ENCODE results near the gene MFN1.

The MFN1 gene

GRCh38 chr3:179363332-179363731 is 15.8 kb downstream of the MFN1 start:
- Histone ChIP-seq H3K36me3 (ENCODE audit: insufficient read depth, low read length) (peaks cover 67% of the 10 kb centered on the region), H3K4me3 (ENCODE audit: low read depth in 1 of 2, low read length in 2 of 2) (no peak overlapping the region), H4K20me1 (ENCODE audit: insufficient read depth, low read length) (no peaks in the 10 kb centered on the region), H3K27me3 (ENCODE audit: insufficient read depth, low read length, poor library complexity) (no peaks in the 10 kb centered on the region), H2AFZ (ENCODE audit: low read depth, low read length) (no peak overlapping the region), H3K9ac (ENCODE audit: low read depth, low read length) (no peak overlapping the region), H3K4me1 (ENCODE audit: insufficient read depth, low read length) (no peaks in the 10 kb centered on the region), H3K27ac (ENCODE audit: low read length) (no peak overlapping the region), H3K9me3 (ENCODE audit: insufficient read depth, low read length, severe bottlenecking) (no peaks in the 10 kb centered on the region), H3K79me2 (ENCODE audit: insufficient read depth, low read length) (no peaks in the 10 kb centered on the region), H3K4me2 (ENCODE audit: insufficient read depth, low read length) (no peak overlapping the region)
- ATAC-seq (ENCODE audit: insufficient read depth, low read depth) = no peak
- TF ChIP-seq CTCF (IDR thresholded peaks at IDR 0.05; ENCODE audit: borderline replicate concordance, extremely low read depth, low read length, poor library complexity, severe bottlenecking) (no peak), EZH2 (IDR thresholded peaks at IDR 0.05; ENCODE audit: borderline replicate concordance, low read depth, low read length, severe bottlenecking) (no peak)
- no peak for DNase-seq

- Histone ChIP-seq H3K4me2 (ENCODE audit: insufficient read depth, low read length) (no peak overlapping the region), H3K9ac (ENCODE audit: low read depth, low read length) (no peak overlapping the region), H3K4me1 (ENCODE audit: insufficient read depth, low read length) (no peaks in the 10 kb centered on the region), H3K27me3 (ENCODE audit: insufficient read depth, low read length, poor library complexity) (no peaks in the 10 kb centered on the region), H3K9me3 (ENCODE audit: insufficient read depth, low read length, severe bottlenecking) (no peaks in the 10 kb centered on the region), H2AFZ (ENCODE audit: low read depth, low read length) (no peak overlapping the region), H3K79me2 (ENCODE audit: insufficient read depth, low read length) (no peaks in the 10 kb centered on the region), H3K4me3 (ENCODE audit: low read depth in 1 of 2, low read length in 2 of 2) (no peak overlapping the region), H4K20me1 (ENCODE audit: insufficient read depth, low read length) (no peaks in the 10 kb centered on the region), H3K36me3 (ENCODE audit: insufficient read depth, low read length) (peaks cover 33% of the 10 kb centered on the region), H3K27ac (ENCODE audit: low read length) (no peak overlapping the region)
- DNase-seq (no peak), ATAC-seq (ENCODE audit: insufficient read depth, low read depth) (no peak)
- no peak for TF ChIP-seq EZH2 (IDR thresholded peaks at IDR 0.05; ENCODE audit: borderline replicate concordance, low read depth, low read length, severe bottlenecking)
Measured at GRCh38 chr3:179369621-179370020, 22.1 kb downstream of the MFN1 start.

- Histone ChIP-seq H3K79me2 (ENCODE audit: insufficient read depth, low read length) (no peaks in the 10 kb centered on the region), H3K36me3 (ENCODE audit: insufficient read depth, low read length) (peaks cover 43% of the 10 kb centered on the region; the same call in 1 of the 2 replicates), H3K4me3 (ENCODE audit: low read depth in 1 of 2, low read length in 2 of 2) (no peak overlapping the region), H3K27me3 (ENCODE audit: insufficient read depth, low read length, poor library complexity) (no peaks in the 10 kb centered on the region), H2AFZ (ENCODE audit: low read depth, low read length) (no peak overlapping the region), H3K4me2 (ENCODE audit: insufficient read depth, low read length) (no peak overlapping the region), H3K9me3 (ENCODE audit: insufficient read depth, low read length, severe bottlenecking) (no peaks in the 10 kb centered on the region), H4K20me1 (ENCODE audit: insufficient read depth, low read length) (no peaks in the 10 kb centered on the region), H3K9ac (ENCODE audit: low read depth, low read length) (no peak overlapping the region), H3K27ac (ENCODE audit: low read length) (no peak overlapping the region), H3K4me1 (ENCODE audit: insufficient read depth, low read length) (no peaks in the 10 kb centered on the region)
- DNase-seq (no peak), ATAC-seq (ENCODE audit: insufficient read depth, low read depth) (no peak)
- TF ChIP-seq CTCF (IDR thresholded peaks at IDR 0.05; ENCODE audit: borderline replicate concordance, extremely low read depth, low read length, poor library complexity, severe bottlenecking) (no peak), EZH2 (IDR thresholded peaks at IDR 0.05; ENCODE audit: borderline replicate concordance, low read depth, low read length, severe bottlenecking) (no peak)
Measured at GRCh38 chr3:179373938-179374337, 26.4 kb downstream of the MFN1 start.

- Histone ChIP-seq H2AFZ (ENCODE audit: low read depth, low read length) (no peak overlapping the region), H3K4me1 (ENCODE audit: insufficient read depth, low read length) (no peaks in the 10 kb centered on the region), H3K36me3 (ENCODE audit: insufficient read depth, low read length) (peaks cover 48% of the 10 kb centered on the region; the same call in 1 of the 2 replicates), H3K79me2 (ENCODE audit: insufficient read depth, low read length) (no peaks in the 10 kb centered on the region), H3K27ac (ENCODE audit: low read length) (no peak overlapping the region), H3K9me3 (ENCODE audit: insufficient read depth, low read length, severe bottlenecking) (no peaks in the 10 kb centered on the region), H3K4me3 (ENCODE audit: low read depth in 1 of 2, low read length in 2 of 2) (no peak overlapping the region), H3K9ac (ENCODE audit: low read depth, low read length) (no peak overlapping the region), H3K27me3 (ENCODE audit: insufficient read depth, low read length, poor library complexity) (no peaks in the 10 kb centered on the region), H3K4me2 (ENCODE audit: insufficient read depth, low read length) (no peak overlapping the region), H4K20me1 (ENCODE audit: insufficient read depth, low read length) (no peaks in the 10 kb centered on the region)
- ATAC-seq (ENCODE audit: insufficient read depth, low read depth) (no peak), DNase-seq (no peak)
- TF ChIP-seq EZH2 (IDR thresholded peaks at IDR 0.05; ENCODE audit: borderline replicate concordance, low read depth, low read length, severe bottlenecking) (no peak), CTCF (IDR thresholded peaks at IDR 0.05; ENCODE audit: borderline replicate concordance, extremely low read depth, low read length, poor library complexity, severe bottlenecking) (no peak)
Measured at GRCh38 chr3:179375091-179375999, 27.8 kb downstream of the MFN1 start.

Measured in DND-41 (cell line).